GM03348 (cell line): ENCODE results near the gene MBNL2.

Experiments used
- DNase-seq: peaks from one replicate; pipeline ENCODE4 v3.0.0; 2012; ENCODE audit warnings: low spot score

The MBNL2 gene

GRCh38 chr13:97274829-97275649, 52.9 kb downstream of the MBNL2 start:
- peak; percentile 57 for DNase-seq

- no peak for DNase-seq
Observed at GRCh38 chr13:97275776-97276501, 53.8 kb downstream of the MBNL2 start.

DNA sequence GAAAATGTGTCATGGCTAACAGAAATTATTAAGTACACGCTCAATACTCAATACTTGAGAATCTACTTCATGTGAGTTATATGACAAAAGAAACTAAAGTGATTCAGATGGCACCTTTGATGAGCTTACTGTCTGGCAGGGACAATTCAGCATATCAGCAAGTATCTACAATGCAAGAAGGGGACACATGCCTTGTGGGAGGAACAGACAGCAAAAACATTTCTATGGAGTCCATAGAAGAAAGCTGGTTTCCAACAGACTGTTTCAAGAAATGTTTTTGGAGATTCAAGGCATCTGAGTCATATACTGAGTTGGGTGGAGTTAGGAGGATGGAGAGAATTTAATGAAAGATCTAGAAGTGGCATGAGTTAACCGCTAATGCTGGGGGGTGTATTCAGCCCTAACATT, 54.7 kb downstream of the MBNL2 start:
- DNase-seq: no peak

GRCh38 chr13:97278435-97279411, 56.6 kb downstream of the MBNL2 start:
- DNase-seq: peak; percentile 39

- peak; percentile 73 for DNase-seq
Observed at GRCh38 chr13:97279913-97280312, 57.8 kb downstream of the MBNL2 start.

- no peak for DNase-seq
Observed at GRCh38 chr13:97280478-97280877, 58.3 kb downstream of the MBNL2 start.

DNA sequence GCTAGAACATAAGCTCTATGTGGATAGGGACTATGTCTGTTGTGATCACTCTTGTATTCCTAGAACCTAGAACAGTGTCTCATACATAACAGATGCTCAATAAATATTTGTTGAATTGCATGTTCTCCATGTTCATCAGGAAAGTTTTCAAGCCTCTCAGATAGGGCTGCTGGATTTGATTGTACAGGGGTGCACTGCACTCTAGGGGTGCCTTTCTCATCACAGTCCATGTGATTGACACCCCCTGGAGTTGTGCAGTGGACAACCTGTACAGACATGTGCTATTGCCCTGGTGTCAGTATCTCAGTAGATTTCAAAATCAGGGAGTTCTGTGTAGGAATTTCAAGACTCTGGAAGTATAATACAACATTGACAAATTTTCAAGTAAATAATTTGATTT, 58.9 kb downstream of the MBNL2 start:
- DNase-seq: no peak

GRCh38 chr13:97282705-97283104, 60.6 kb downstream of the MBNL2 start:
- no peak for DNase-seq

DNA sequence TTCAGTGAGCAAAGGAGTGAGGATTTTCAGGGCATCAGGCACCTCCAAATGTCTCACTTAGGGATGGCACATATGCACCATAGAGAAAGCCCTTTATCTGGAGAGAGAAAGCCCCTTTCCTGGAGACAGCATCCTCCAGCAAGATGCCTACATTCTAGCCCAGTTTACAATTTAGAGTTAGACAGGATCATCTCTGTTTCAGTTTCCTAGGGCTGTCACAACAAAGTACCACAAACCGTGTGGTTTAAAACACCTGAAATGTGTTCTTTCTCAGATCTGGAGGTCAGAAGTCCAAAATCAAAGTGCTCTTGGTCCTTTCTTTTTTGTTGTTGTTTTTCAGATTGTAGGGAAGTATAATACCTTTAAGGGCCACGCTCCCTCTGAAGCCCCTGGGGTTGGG, 61.8 kb downstream of the MBNL2 start:
- DNase-seq: no peak

DNA sequence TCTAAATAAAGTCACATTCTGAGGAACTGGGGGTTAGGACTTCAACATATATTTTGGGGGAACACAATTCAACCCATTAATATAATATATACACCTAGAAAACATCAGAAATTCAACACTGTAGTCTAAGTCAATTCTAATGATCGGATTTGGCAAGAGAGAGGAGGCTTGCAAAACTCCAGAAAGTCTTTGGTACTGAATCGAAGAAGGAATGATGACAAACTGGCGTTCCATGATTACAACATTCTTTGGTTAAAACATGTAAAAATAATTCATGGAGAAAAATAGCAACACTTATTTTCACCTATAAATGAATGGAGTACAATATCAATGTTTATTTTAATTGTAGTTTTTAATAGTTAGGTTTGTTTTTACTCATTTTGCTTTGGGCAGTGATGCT, 62.4 kb downstream of the MBNL2 start:
- DNase-seq: peak; percentile 51

DNA sequence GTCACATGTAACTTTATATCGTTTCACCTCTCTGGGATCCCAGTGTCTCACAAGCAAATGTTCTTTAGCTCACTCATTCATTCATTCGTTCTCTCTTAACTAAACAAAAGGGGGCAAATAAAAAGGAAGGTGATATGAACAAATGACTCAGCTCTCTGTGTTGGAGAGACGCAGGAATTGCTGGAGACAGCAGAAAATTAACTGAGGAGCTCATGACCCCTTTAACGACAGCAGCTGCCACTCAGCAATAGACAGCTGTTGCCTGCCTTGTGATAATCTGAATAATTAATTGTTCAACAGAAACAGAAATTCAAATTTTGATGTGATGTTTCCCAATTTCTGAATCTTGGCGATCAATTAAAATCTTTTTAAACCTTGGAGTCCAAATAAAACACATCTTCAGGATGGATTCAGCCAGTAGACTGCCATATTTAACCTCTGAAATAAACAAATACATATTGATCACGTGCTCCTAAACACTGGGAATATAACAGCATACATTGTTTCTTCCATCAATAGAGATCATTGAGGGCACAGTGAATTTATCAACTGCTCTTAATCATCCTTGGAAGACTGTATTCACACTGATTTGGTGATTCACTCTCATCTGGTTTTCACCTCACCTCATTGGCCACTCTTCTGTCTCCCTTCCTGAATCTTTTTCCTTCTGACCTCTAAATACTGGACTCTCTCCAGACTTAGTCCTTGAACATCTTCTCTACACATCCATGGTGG, 63.3 kb downstream of the MBNL2 start:
- no peak for DNase-seq

- DNase-seq: no peak
Observed at GRCh38 chr13:97286317-97287046, 64.3 kb downstream of the MBNL2 start.

GRCh38 chr13:97287047-97287383, 64.9 kb downstream of the MBNL2 start:
- no peak for DNase-seq

DNA sequence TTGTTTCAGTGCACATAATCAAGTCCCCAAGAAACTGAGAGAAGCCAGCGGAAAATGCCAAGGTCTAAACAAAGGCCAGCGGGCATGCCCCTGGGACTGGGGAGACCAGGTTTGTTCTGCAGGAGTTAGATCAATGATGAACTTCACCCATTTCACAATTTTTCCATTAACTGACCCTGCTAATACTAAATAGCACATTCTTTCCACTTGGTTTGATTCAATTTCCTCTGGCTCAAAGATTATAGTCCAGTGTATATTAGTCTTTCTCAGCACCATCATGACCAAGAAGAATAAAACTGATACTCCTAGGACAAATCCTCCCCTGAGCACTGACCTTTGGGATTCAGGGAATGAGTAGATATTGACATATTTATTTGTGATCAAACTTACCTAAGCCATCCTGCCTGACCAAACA, 66.4 kb downstream of the MBNL2 start:
- DNase-seq: no peak

- no peak for DNase-seq
Observed at GRCh38 chr13:97289514-97290298, 67.6 kb downstream of the MBNL2 start.

DNA sequence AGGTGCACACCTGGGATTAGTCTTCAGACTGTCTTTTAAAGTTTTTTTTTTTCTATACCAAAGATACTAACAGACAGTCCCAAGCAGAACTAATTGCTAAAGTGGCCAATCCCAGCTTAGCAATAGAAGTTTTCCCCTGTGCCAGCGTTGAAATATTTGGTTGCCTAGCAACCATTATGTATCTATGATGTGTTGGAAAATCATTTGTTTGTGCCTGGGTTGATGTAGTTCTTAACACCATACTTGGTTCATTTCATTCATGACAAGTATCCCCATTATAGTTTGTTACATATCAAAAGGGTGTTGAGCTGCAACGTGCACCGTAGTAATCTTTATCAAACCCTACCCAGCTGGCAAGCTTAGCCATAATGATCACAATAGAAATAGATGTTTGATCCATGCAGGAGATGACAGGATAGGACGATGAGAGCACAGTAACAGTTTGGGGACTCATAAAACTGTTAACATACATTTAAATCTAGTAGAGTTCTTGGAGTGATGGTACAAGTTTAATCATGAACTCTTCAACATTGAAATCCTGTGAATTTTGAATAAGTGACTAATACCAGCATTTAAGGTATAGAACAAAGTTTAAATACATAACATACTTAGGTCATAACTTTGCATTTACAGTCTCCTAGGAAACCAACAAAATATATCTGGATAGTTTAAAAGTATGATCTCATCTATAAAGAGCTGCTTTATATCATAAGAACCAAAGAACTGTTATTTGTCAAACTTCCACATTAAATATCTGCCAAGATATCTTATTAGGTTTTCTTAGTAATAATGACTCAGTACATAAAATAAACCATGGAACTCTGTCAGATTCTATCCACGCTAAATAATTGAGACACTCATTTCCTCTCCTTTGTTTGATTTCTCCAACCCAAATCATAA, 73.4 kb downstream of the MBNL2 start:
- DNase-seq: peak; percentile 24

DNA sequence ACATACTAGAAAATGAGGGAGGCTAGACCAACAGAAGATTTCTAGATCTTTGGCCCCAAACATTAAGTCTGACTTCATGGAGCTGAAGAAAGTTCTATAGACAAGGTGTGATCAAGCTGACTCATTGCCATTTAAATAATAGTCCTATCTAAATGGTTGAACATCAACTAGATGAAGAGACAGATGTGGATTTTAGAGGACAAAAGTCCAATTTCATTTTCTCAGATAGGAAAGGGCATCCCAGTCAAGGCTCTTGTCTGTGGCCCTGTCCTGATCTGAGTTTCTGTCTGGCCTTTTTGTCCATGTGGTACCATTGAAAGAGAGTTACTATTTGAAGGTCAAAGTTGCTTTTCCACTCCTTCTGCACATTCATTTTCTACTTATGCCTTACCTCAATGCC, 74.6 kb downstream of the MBNL2 start:
- no peak for DNase-seq

- DNase-seq: peak; percentile 38
Observed at GRCh38 chr13:97298816-97299215, 76.7 kb downstream of the MBNL2 start.

GRCh38 chr13:97300871-97301270, 78.7 kb downstream of the MBNL2 start:
- no peak for DNase-seq
